H9 (cell line): ENCODE data around the gene AKT3. TPM values are rescaled to one million over a fixed set of nuclear protein-coding genes. Genes with fewer than 3 reads are reported as not detected.

Experiments
- DNase-seq: peaks from one replicate; pipeline ENCODE4 v3.0.0-alpha.2; 2017
- H2AFZ ChIP-seq: one replicate; pipeline ENCODE4 v1.6.1; 2013; ENCODE audit warnings: mild to moderate bottlenecking, low read length, control low read depth, moderate library complexity
- H2AK5ac ChIP-seq: 2 replicates; pipeline ENCODE4 v1.6.1; 2013; ENCODE audit warnings: low read length, control low read depth, mixed read lengths; ENCODE audit not compliant: insufficient read length
- H2BK120ac ChIP-seq: one replicate; pipeline ENCODE4 v1.6.1; 2013; ENCODE audit warnings: low read depth, mild to moderate bottlenecking, low read length, control low read depth, inconsistent platforms; ENCODE audit not compliant: poor library complexity, severe bottlenecking
- H2BK12ac ChIP-seq: 2 replicates; pipeline ENCODE4 v1.6.1; 2013; ENCODE audit warnings: low read length, control low read depth, mixed read lengths, low read depth; ENCODE audit not compliant: insufficient read length
- H2BK15ac ChIP-seq: 2 replicates; pipeline ENCODE4 v1.6.1; 2013; ENCODE audit warnings: low read depth, low read length, control low read depth
- H2BK20ac ChIP-seq: one replicate; pipeline ENCODE4 v1.6.1; 2013; ENCODE audit warnings: low read depth, mild to moderate bottlenecking, low read length, control low read depth, inconsistent platforms; ENCODE audit not compliant: poor library complexity, severe bottlenecking
- H2BK5ac ChIP-seq: 2 replicates; pipeline ENCODE4 v1.6.1; 2013; ENCODE audit warnings: low read length, control low read depth, mixed read lengths; ENCODE audit not compliant: insufficient read length
- H3K14ac ChIP-seq: 2 replicates; pipeline ENCODE4 v1.6.1; 2013; ENCODE audit warnings: low read length, control low read depth; ENCODE audit not compliant: insufficient read depth
- H3K18ac ChIP-seq: 2 replicates; pipeline ENCODE4 v1.6.1; 2013; ENCODE audit warnings: low read depth, mild to moderate bottlenecking, mixed read lengths, low read length, control low read depth; ENCODE audit not compliant: insufficient read length
- H3K23ac ChIP-seq: 2 replicates; pipeline ENCODE4 v1.6.1; 2013; ENCODE audit warnings: low read length, control low read depth, mixed read lengths, low read depth; ENCODE audit not compliant: insufficient read length
- H3K23me2 ChIP-seq: 2 replicates; pipeline ENCODE4 v1.6.1; 2013; ENCODE audit warnings: low read depth, mild to moderate bottlenecking, mixed read lengths, low read length, control low read depth; ENCODE audit not compliant: insufficient read length, poor library complexity, severe bottlenecking
- H3K27ac ChIP-seq: 2 replicates; pipeline ENCODE4 v1.5.1; 2013; ENCODE audit warnings: low read length, control low read depth, mixed read lengths, low read depth; ENCODE audit not compliant: insufficient read length
- H3K27me3 ChIP-seq: 2 replicates; pipeline ENCODE4 v1.6.1; 2013; ENCODE audit warnings: low read length, control low read depth, inconsistent platforms; ENCODE audit not compliant: insufficient read depth
- H3K4ac ChIP-seq: 2 replicates; pipeline ENCODE4 v1.6.1; 2013; ENCODE audit warnings: low read depth, mild to moderate bottlenecking, control low read depth, inconsistent platforms, low read length, moderate library complexity
- H3K4me1 ChIP-seq: 2 replicates; pipeline ENCODE4 v1.6.1; 2013; ENCODE audit warnings: low read length, control low read depth, inconsistent platforms; ENCODE audit not compliant: insufficient read depth
- H3K4me2 ChIP-seq: 2 replicates; pipeline ENCODE4 v1.6.1; 2013; ENCODE audit warnings: low read length, control low read depth, mixed read lengths; ENCODE audit not compliant: insufficient read length, insufficient read depth
- H3K56ac ChIP-seq: 2 replicates; pipeline ENCODE4 v1.6.1; 2013; ENCODE audit warnings: low read depth, mild to moderate bottlenecking, mixed read lengths, low read length, control low read depth; ENCODE audit not compliant: insufficient read length
- H3K79me1 ChIP-seq: 2 replicates; pipeline ENCODE4 v1.6.1; 2013; ENCODE audit warnings: low read depth, mild to moderate bottlenecking, moderate library complexity, low read length, control low read depth, inconsistent platforms; ENCODE audit not compliant: insufficient read depth, poor library complexity, severe bottlenecking
- H3K79me2 ChIP-seq: 2 replicates; pipeline ENCODE4 v1.6.1; 2013; ENCODE audit warnings: low read length, control low read depth, inconsistent platforms; ENCODE audit not compliant: insufficient read depth
- H3K9ac ChIP-seq: 2 replicates; pipeline ENCODE4 v1.6.1; 2013; ENCODE audit warnings: low read length, control low read depth, mixed read lengths; ENCODE audit not compliant: insufficient read length; ENCODE audit errors: extremely low read depth
- H3K9me3 ChIP-seq: one replicate; pipeline ENCODE4 v1.6.1; 2013; ENCODE audit warnings: low read depth, low read length, inconsistent platforms; ENCODE audit not compliant: control insufficient read depth
- H3T11ph ChIP-seq: one replicate; pipeline ENCODE4 v1.6.1; 2013; ENCODE audit warnings: mild to moderate bottlenecking, low read length, control low read depth, inconsistent platforms
- H4K20me1 ChIP-seq: one replicate; pipeline ENCODE4 v1.6.1; 2013; ENCODE audit not compliant: control insufficient read depth, insufficient read length, insufficient read depth
- H4K5ac ChIP-seq: 2 replicates; pipeline ENCODE4 v1.6.1; 2013; ENCODE audit warnings: low read depth, mild to moderate bottlenecking, mixed read lengths, low read length, control low read depth; ENCODE audit not compliant: insufficient read length
- H4K8ac ChIP-seq: replicated peaks from 2 replicates; pipeline ENCODE4 v1.6.1; 2013; ENCODE audit warnings: low read length, control low read depth, mixed read lengths, low read depth; ENCODE audit not compliant: insufficient read length
- H4K91ac ChIP-seq: 2 replicates; pipeline ENCODE4 v1.6.1; 2013; ENCODE audit warnings: low read depth, mild to moderate bottlenecking, moderate library complexity, mixed read lengths, low read length, control low read depth; ENCODE audit not compliant: insufficient read length
- H3K27ac Mint-ChIP-seq, 3 experiments: 2 replicates in 2 of 3; 3 replicates in 1 of 3; pipeline ENCODE4 v1.8.0; 2020 to 2021; ENCODE audit warnings: mixed read lengths in 3 of 3, mild to moderate bottlenecking in 1 of 3, moderate library complexity in 1 of 3
- H3K27me3 Mint-ChIP-seq: 2 replicates; pipeline ENCODE4 v1.8.0; 2021; ENCODE audit warnings: low read depth, mild to moderate bottlenecking, moderate library complexity, mixed read lengths
- H3K36me3 Mint-ChIP-seq, 3 experiments: 2 replicates in 2 of 3; 3 replicates in 1 of 3; pipeline ENCODE4 v1.8.0; 2020 to 2021; ENCODE audit warnings: low read depth in 3 of 3, mixed read lengths in 3 of 3; ENCODE audit not compliant: insufficient read depth in 1 of 3
- H3K4me1 Mint-ChIP-seq, 2 experiments: 2 replicates each; pipeline ENCODE4 v1.8.0; 2020; ENCODE audit warnings: mixed read lengths in 2 of 2
- H3K4me3 Mint-ChIP-seq, 2 experiments: 2 replicates in 1 of 2; 3 replicates in 1 of 2; pipeline ENCODE4 v1.8.0; 2020 to 2021; ENCODE audit warnings: mild to moderate bottlenecking in 2 of 2, mixed read lengths in 2 of 2, moderate library complexity in 1 of 2
- H3K9me3 Mint-ChIP-seq, 2 experiments: 2 replicates in 1 of 2; 3 replicates in 1 of 2; pipeline ENCODE4 v1.8.0; 2020; ENCODE audit warnings: mild to moderate bottlenecking in 2 of 2, mixed read lengths in 2 of 2, moderate library complexity in 1 of 2
- CTCF ChIP-seq: fragments of 200-600 bp; sonication (generic); conservative IDR thresholded peaks from 3 replicates; pipeline ENCODE4 v1.8.0; 2021; ENCODE audit warnings: antibody characterized with exemption, mild to moderate bottlenecking
- WGBS: extraction: QIAGEN DNeasy Blood & Tissue Kit; methylation state at CpG from one replicate; pipeline ENCODE4 v1.1.7; 2013; ENCODE audit warnings: missing lambda C conversion rate, low lambda C conversion rate, mixed read lengths; ENCODE audit not compliant: insufficient read length; ENCODE audit errors: extremely low coverage; 5-methylcytosine and 5-hydroxymethylcytosine counted together
- total RNA-seq: library from RNA; stranded (reverse); gene quantifications from 2 replicates; pipeline ENCODE4 v1.2.1, GENCODE V29; 2021

Gene AKT3
- total RNA-seq, 1 experiment from 2014 or later, result 27.8 TPM

- Mint-ChIP-seq H3K9me3 (peaks cover 22 to 24% of the 10 kb centered on the region in 2 experiments), H3K27me3 (no peaks in the 10 kb centered on the region), H3K27ac (no peak overlapping the region), H3K4me1 (no peaks in the 10 kb centered on the region), H3K4me3 (no peak overlapping the region), H3K36me3 (peaks cover 29 to 31% (median 29%) of the 10 kb centered on the region in 3 experiments)
- no peak overlapping the region for H3K56ac ChIP-seq
- H2BK120ac ChIP-seq, result no peak overlapping the region
- no peak overlapping the region for H3K4ac ChIP-seq
- no peak overlapping the region for H3K14ac ChIP-seq
- WGBS, result no CpG with 5 or more reads among the region's 3 CpGs
- H3K4me1 ChIP-seq, result no peaks in the 10 kb centered on the region
- TF ChIP-seq CTCF, result no peak
- no peak overlapping the region for H3K23ac ChIP-seq
- H3K27ac ChIP-seq, result no peak overlapping the region
- no peak overlapping the region for H4K8ac ChIP-seq
- H4K20me1 ChIP-seq, result no peaks in the 10 kb centered on the region
- DNase-seq, result no peak
- H2BK15ac ChIP-seq, result no peak overlapping the region
- no peaks in the 10 kb centered on the region for H3K27me3 ChIP-seq
- H2BK12ac ChIP-seq, result no peak overlapping the region
- no peak overlapping the region for H3K4me2 ChIP-seq
- no peak overlapping the region for H2AFZ ChIP-seq
- H4K91ac ChIP-seq, result no peak overlapping the region
- H2BK20ac ChIP-seq, result no peak overlapping the region
- no peak overlapping the region for H2BK5ac ChIP-seq
- H3K79me2 ChIP-seq, result no peaks in the 10 kb centered on the region
- H3K18ac ChIP-seq, result no peak overlapping the region
- no peak overlapping the region for H3T11ph ChIP-seq
- no peak overlapping the region for H3K9ac ChIP-seq
- no peak overlapping the region for H2AK5ac ChIP-seq
- no peaks in the 10 kb centered on the region for H3K79me1 ChIP-seq
- H4K5ac ChIP-seq, result no peak overlapping the region
- no peaks in the 10 kb centered on the region for H3K23me2 ChIP-seq
- peaks cover 19% of the 10 kb centered on the region for H3K9me3 ChIP-seq
Observed at GRCh38 chr1:243620096-243620495, 229.9 kb downstream of the AKT3 start.
